ENCODE measurements around the gene PGC. TPM values are rescaled to one million over a fixed set of nuclear protein-coding genes. Genes with fewer than 3 reads are reported as not detected.
A peak's percentile ranks its signal among the peaks of the same experiment; 100 is the strongest.

The PGC gene
- total RNA-seq, 4 donors from 2014 or later: 0.62 TPM; not detected in 3

GRCh38 chr6:41734666-41735426 is 12.4 kb downstream of the PGC start:
- H3K36me3 ChIP-seq: no peaks in the 10 kb centered on the region
- TF ChIP-seq POLR2AphosphoS5 (IDR thresholded peaks at IDR 0.05) (no peak), POLR2A (IDR thresholded peaks at IDR 0.05) (peak in 1 of 2 donors; percentile 44)
- no peaks in the 10 kb centered on the region for H3K27me3 ChIP-seq
- H3K4me3 ChIP-seq: peak overlapping the region; percentile 64 to 99
- WGBS, 2 donors (ENCODE audit: low coverage in 1 of 2): 0% methylated on average over 4 of the region's 76 CpGs; no CpG with 5 or more reads in 1 of the 2 donors
- peak; percentile 75 for ATAC-seq
- H3K27ac ChIP-seq: peak overlapping the region; percentile 89 to 99 (median 92)
- H3K4me1 ChIP-seq: peaks cover 0 to 50% (median 14%) of the 10 kb centered on the region in 3 donors
- no peaks in the 10 kb centered on the region for H3K9me3 ChIP-seq

GRCh38 chr6:41733707-41734665 is 13.2 kb downstream of the PGC start:
- Histone ChIP-seq H3K36me3 (no peaks in the 10 kb centered on the region), H3K9me3 (no peaks in the 10 kb centered on the region), H3K27me3 (no peaks in the 10 kb centered on the region), H3K4me3 (peak overlapping the region; percentile 64 to 99), H3K27ac (peak overlapping the region; percentile 89 to 99 (median 92)), H3K4me1 (peaks cover 0 to 58% (median 14%) of the 10 kb centered on the region in 3 donors)
- peak; percentile 71 for ATAC-seq
- 0% methylated on average over 3 of the region's 73 CpGs; no CpG with 5 or more reads in 1 of the 2 donors for WGBS, 2 donors (ENCODE audit: low coverage in 1 of 2)
- TF ChIP-seq POLR2AphosphoS5 (IDR thresholded peaks at IDR 0.05) (no peak), EP300 (IDR thresholded peaks at IDR 0.05) (no peak), POLR2A (IDR thresholded peaks at IDR 0.05) (peak; percentile 32 to 60), CTCF (IDR thresholded peaks at IDR 0.05) (no peak)

GRCh38 chr6:41733360-41733706 is 13.9 kb downstream of the PGC start:
- Histone ChIP-seq H3K4me3 (peak overlapping the region; percentile 64 to 99), H3K27ac (peak overlapping the region; percentile 89 to 99 (median 92)), H3K9me3 (no peaks in the 10 kb centered on the region), H3K27me3 (no peaks in the 10 kb centered on the region), H3K4me1 (peaks cover 0 to 65% (median 14%) of the 10 kb centered on the region in 3 donors), H3K36me3 (peaks cover 0 to 3% of the 10 kb centered on the region in 2 donors)
- TF ChIP-seq EP300 (IDR thresholded peaks at IDR 0.05): no peak
- no peak for TF ChIP-seq POLR2A (IDR thresholded peaks at IDR 0.05)
- TF ChIP-seq CTCF (IDR thresholded peaks at IDR 0.05): no peak
- no peak for TF ChIP-seq POLR2AphosphoS5 (IDR thresholded peaks at IDR 0.05)
- WGBS, 2 donors (ENCODE audit: low coverage in 1 of 2): 0% methylated on average over 1 of the region's 11 CpGs; no CpG with 5 or more reads in 1 of the 2 donors
- ATAC-seq: no peak

- H3K27me3 ChIP-seq: no peaks in the 10 kb centered on the region
- TF ChIP-seq CTCF (IDR thresholded peaks at IDR 0.05) (no peak), EP300 (IDR thresholded peaks at IDR 0.05) (no peak), POLR2A (IDR thresholded peaks at IDR 0.05) (no peak), POLR2AphosphoS5 (IDR thresholded peaks at IDR 0.05) (no peak)
- H3K4me3 ChIP-seq: peak overlapping the region in 1 of 2 donors; percentile 99
- H3K9me3 ChIP-seq: no peaks in the 10 kb centered on the region
- peaks cover 0 to 4% of the 10 kb centered on the region in 2 donors for H3K36me3 ChIP-seq
- 33 to 67% methylated on average over 2 to 4 of the region's 8 CpGs for WGBS, 2 donors (ENCODE audit: low coverage in 1 of 2)
- H3K4me1 ChIP-seq: peaks cover 0 to 70% (median 14%) of the 10 kb centered on the region in 3 donors
- peak overlapping the region in 3 of 4 donors; percentile 90 to 99 (median 93) for H3K27ac ChIP-seq
- ATAC-seq: no peak
These were observed 14.4 kb downstream of the PGC start for GRCh38 chr6:41732591-41733359.
